Muscle of back (tissue), 11 donors: ENCODE data around the gene ACTL8. TPM values are rescaled to one million over a fixed set of nuclear protein-coding genes. Genes with fewer than 3 reads are reported as not detected.
"Not testable (repeated sequence)": the region's sequence is repeated elsewhere in the genome, so short reads cannot be mapped to it uniquely, and the experiment has no call there.

Source experiments
- DNase-seq, 3 donors: peaks; one replicate each; pipeline versions ENCODE4 v3.0.0 to v3.0.0-alpha.2; 2013
- polyA plus RNA-seq, 10 donors: library from polyadenylated mRNA; unstranded; fragments of 120-200 nt; gene quantifications; one replicate each; pipeline ENCODE4 v1.2.1, GENCODE V29; 2013; ENCODE audit not compliant: insufficient read length in 10 of 10

Gene ACTL8
- polyA plus RNA-seq, 10 donors, result 0.12 TPM; not detected in 9

DNA sequence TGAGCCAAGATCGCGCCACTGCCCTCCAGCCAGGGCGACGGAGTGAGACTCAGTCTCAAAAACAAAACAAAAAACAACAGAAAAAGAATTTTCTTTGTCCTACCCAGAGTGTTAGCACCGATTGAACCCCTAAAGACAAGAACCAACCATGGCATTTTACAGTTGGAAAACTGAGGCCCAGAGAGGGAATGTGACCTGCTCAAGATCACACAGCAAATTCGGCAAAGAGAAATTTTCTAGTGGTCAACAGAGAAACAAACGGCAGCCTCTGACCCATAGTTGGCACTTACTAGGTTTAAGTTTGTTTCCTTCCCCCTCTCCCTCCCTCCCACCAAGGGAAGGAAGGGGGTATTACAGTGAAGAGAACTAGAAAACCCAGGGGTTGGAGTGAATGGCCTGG, 20.5 kb upstream of the ACTL8 start:
- DNase-seq, result no peak

DNA sequence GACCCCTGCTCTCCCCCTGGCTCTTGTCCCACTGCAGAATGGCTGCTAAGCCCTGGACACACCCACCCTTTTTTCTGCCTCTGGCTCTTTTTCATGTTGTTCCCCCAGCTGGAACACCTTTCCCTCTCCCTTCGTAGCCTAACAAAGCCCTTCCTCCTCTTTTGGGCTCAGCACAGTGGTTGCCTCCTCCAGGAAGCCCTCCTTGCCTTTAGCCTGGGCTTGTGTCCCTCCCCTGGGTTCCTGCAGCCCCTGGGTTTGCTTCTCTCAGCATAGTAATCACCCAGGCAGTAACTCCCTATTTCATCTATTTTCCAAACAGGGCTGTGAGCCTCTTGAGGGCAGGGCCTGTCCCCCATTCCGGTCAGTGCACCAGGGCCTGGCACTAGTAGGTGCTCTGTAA, 19.8 kb upstream of the ACTL8 start:
- DNase-seq, result no peak

GRCh38 chr1:17735793-17736192, 19.3 kb upstream of the ACTL8 start:
- DNase-seq, result no peak

GRCh38 chr1:17736625-17737024, 18.5 kb upstream of the ACTL8 start:
- no peak for DNase-seq

GRCh38 chr1:17739050-17739449, 16.1 kb upstream of the ACTL8 start:
- DNase-seq, result no peak

DNA sequence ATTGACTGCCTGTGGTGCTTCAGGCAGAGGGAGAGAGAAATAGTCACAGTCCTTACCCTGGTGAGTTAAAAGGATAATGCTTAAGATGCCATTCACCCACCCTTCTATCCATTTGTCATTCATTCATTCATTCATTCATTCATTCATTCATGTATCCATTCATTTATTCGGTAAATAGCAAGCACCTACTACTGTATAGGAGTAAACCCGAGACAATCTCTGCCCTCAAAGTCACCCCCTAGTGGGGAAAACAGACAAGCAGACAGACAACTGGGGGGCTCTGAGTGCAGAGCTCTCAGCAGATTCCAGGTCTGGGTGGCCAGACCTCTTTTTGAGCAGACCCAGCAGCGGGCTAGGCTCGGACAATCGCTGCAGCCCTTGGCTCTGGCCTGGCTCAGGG, 14.1 kb upstream of the ACTL8 start:
- DNase-seq, result no peak

- peak; percentile 19 to 71 (median 53) for DNase-seq
Observed at GRCh38 chr1:17742583-17742982, 12.6 kb upstream of the ACTL8 start.

GRCh38 chr1:17743008-17743647, 12.0 kb upstream of the ACTL8 start:
- DNase-seq, result peak in 1 of 3 donors; percentile 56

DNA sequence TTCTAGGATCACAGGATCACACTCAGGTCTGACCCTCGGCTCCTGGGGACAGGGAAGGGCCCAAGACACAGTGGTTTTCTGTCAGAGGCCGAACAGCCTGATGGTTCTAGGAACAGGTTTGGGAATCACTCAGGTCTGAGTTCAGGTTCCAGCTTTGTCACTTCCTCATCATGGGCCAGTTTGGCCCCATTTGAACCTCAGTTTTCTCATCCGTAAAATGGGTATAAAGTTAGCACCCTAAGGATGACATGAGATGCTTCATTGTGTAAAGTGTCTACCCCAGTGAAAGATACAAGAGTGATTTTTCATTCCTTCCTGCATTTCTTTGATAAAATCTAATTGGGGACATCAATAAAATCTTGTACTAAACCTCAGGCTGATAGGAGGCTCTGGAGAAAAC, 11.2 kb upstream of the ACTL8 start:
- no peak for DNase-seq

GRCh38 chr1:17744666-17745478, 10.3 kb upstream of the ACTL8 start:
- no peak for DNase-seq

GRCh38 chr1:17745479-17745955, 9.6 kb upstream of the ACTL8 start:
- DNase-seq, result no peak

DNA sequence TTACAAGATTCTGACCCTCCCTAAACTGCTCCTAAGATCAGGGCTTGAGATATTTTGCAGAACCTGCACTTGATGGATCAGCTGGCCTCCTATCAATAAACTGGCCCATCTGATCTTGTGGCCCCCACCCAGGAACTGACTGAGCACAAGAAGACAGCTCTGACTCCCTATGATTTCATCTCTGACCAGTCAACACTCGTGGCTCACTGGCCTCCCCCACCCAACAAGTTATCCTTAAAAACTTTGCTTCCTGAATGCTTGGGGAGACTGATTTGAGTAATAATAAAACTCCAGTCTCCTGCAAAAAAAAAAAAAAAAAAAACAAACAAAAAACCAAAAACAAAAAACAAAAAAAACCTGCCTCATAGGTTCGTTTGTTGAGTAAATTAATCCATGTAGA, 8.9 kb upstream of the ACTL8 start:
- DNase-seq, result not testable (repeated sequence)

- no peak for DNase-seq
Observed at GRCh38 chr1:17746920-17747319, 8.2 kb upstream of the ACTL8 start.

- no peak for DNase-seq
Observed at GRCh38 chr1:17750333-17750732, 4.8 kb upstream of the ACTL8 start.

DNA sequence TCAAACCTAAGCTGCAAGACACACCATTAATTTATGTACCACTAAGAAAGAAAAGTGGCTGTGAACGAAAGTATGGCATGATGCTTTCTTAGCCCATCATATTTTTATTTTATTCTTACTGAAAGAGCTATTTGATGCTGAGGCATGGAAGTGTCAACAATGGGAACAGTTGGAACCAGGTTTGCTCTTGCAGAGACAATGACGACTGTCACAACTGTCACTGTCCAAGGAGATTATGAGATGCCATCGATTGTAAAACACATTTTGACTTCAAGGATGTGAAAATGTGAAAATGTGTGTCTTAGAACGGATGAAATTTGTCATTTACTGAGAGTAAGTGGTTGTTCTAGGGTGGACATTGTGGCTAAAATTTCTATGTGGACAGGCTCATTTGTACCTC, 2.8 kb upstream of the ACTL8 start:
- DNase-seq, result no peak

DNA sequence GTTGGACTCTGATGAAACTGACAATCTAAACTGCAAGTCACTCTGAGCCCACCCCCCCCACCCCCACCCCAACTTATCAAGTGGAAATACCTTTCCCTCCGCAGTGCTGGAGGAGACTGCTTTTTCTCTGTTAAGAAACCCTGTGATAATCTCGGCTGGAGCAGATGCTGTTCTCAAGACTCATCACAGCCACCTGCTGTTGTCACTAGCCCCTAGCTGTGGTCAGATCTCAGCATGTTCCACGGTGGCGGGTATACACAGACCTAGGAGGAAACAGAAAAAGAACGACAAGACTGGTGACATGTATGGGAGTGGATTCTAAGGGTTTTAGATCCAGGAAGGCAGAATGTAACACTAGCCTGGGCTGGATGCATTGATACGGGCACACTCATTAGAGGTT, 2.3 kb downstream of the ACTL8 start:
- no peak for DNase-seq

- no peak for DNase-seq
Observed at GRCh38 chr1:17759114-17759513, 4.0 kb downstream of the ACTL8 start.

DNA sequence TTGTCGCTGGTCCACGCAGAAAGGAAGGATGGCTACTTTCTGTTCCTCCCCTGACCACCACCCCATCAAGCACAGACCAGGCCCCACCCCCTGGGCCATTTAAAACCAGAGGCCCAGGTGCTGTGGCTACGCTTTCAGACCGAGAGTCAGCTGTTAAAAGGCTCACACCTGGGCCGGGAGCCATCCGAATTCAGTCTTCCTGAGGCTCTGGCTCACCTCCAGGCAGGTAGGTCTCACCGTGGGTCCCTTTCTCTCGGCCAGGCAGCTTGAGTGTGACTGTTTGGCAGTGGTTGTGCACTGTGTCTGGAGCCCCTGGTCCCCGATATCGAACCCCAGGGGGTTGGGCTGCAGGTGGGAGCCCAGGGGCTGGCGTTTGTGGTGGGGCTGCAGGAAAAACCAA, 7.2 kb downstream of the ACTL8 start:
- DNase-seq, result no peak

DNA sequence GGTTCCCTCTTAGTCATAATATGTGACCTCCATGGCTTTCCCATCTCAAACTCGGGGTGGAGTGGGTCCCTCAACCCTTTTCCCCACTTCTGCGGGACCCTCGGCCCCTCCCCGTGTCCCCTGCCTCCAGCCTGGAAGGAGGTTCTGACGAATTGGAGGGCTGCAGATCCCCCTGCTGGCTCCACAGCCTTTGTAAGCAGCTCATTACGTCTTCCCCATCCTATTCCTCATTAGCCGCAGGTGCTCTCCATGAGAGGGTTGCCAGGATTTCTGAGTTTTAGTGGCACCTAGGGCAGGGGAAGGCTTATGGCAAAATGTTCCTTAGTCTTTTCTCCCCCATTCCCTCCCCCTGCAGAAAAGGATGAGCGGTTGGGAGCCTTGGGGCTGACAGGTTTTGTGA, 8.3 kb downstream of the ACTL8 start:
- no peak for DNase-seq

GRCh38 chr1:17763995-17764394, 8.9 kb downstream of the ACTL8 start:
- DNase-seq, result no peak

DNA sequence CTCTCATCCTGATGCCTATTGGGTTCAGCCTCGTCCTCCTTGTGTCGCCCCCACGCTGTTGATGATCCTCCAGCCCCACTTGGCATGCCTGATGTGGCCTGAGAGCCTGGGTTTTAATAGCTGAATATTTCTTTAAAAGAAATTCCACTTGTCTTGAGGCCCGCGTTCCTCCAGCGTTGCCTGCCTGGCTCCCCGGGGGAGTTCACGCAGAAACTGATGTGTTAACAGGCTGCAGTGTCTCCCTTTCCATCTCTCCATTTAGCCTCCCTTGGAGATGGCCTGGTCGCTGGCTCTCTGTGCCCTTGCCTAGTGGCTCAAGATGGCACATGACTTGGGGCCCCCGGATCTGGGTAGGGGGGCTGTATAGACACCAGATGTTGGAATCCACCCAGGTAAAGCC, 9.5 kb downstream of the ACTL8 start:
- no peak for DNase-seq

DNA sequence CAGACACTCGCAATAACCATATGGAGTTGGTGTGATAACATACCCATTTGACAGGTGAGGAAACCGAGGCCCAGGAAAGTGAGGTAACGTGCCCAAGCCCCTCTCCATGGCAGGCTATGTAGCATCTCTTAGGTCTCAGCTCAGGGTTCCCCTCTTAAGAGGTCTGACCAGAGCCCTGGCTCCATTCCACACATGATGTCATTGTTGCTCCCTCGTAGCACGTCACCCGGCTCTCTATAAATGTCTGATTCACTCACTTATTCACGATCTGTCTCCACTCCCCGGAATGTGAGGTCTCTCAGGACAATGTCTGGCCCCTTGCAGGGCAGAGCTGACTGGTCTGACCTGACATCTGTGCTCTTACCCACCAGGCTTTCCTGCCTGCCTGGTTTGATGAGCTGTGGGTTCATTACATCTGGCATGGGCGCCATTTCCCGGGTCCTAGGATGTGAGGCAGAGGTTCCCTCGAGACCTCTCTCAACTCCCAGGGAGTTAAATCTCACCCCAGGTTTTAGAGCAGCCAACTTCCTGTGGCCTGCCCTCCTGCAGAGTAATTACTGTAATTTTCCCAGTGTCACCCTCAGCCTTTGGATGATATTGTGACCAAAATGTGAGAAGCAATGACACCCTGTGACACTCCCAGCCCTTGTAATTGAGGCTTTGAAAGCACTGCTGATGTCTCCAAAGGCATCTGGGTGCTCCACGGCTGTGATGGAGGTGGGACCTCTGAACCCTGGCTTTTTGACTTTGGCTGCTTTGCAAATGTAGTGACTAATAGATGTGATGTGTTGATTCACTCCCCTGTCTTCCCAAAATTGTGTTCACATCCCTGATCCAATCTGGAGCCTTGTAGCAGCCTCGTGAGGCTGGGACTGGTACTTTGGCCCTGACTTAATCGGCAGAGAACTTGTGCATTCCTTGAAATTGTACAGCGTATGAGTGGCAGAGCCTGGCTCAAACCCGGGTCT, 10.6 kb downstream of the ACTL8 start:
- DNase-seq, result peak in 2 of 3 donors; percentile 34 to 84
